Activated CD8-positive, alpha-beta memory T cell treated with anti-CD3 and anti-CD28 coated beads, Interleukin-2, amount 50 U/mL, for 48 hours (primary cell): ENCODE results near the gene SLC45A1.

Experiments
- DNase-seq: peaks from one replicate; pipeline ENCODE4 v3.0.0-alpha.2; 2020

The SLC45A1 gene

GRCh38 chr1:8338526-8339202 lies 20.8 kb downstream of the SLC45A1 start:
- no peak for DNase-seq

DNA sequence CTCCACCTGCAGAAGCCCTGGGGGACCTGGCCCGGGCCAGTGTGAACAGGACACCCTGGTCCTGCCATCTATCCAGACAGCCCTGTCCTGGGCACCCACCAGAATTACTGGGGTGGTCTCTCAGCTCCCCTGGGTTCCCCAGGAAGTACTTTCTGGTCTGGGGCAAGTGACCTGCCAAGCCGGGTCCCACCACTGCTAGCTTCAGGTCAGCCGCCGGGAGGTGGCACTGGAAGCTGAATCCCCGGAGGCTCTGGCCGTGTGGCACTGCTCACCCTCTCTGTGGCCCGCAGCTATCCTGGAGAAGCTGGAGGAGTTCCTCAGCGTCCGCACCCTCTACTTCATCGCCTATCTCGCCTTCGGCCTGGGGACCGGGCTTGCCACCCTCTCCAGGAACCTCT lies 21.3 kb downstream of the SLC45A1 start:
- DNase-seq, result no peak

GRCh38 chr1:8340448-8340847 lies 22.5 kb downstream of the SLC45A1 start:
- no peak for DNase-seq

DNA sequence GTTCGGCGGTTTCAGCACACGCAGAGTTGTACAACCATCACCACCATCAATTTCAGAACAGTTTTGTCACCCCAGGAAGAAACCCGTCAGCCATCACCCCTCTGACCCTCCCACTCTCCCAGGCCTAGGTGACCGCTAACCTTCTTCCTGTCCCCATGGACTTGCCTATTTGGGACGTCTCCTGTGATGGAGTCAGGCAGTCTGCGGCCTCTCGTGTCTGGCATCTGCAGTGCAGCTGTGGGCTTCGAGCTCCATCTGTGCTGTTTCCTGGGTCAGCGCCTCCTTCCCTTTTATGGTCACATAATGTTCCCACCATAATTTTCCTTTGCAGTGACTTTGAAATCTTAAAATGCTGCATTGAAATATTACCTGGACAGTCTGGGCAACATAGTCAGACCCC lies 24.4 kb downstream of the SLC45A1 start:
- no peak for DNase-seq

GRCh38 chr1:8343044-8343443 lies 25.1 kb downstream of the SLC45A1 start:
- no peak for DNase-seq

- DNase-seq, result no peak
Observed at GRCh38 chr1:8343464-8344001, 25.6 kb downstream of the SLC45A1 start.

GRCh38 chr1:8344893-8345507 lies 27.1 kb downstream of the SLC45A1 start:
- no peak for DNase-seq

DNA sequence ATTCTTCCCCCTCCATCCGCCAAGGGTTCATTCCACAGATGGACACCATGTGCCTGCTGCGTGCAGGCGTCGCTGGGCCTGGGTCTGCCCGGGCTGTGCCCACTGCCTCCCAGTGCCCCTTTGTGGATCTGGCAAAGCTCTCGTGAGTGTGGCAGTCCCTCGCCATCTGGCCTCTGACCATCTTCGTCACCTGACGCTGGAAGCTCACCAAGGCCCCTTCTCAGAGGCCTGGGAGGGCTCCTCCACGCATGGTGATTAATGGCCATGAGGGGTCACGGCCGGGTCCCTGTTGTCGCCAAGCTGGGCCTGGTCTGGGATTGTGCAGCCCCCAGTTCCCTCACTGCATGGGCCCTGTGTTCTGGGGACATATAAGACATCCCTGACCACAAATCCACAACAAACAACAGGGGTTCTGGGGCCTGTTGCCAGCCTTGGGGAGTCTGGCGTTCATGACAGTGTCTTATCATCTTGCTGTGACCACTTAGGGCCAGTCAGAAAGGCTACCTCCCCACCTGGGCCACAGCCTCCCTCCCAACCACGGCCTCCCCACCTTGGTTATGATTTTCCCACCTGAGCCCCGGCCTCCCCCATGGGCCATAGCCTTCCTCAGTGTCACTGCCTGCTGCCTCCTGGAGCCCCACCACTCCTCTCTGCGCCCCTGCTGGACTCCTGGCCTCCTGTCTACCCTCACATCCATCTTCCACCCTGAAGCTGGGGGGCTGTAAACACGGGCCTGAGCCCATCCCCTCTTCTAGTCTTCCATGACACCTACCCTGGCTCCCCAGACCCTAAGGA lies 27.9 kb downstream of the SLC45A1 start:
- DNase-seq, result no peak

DNA sequence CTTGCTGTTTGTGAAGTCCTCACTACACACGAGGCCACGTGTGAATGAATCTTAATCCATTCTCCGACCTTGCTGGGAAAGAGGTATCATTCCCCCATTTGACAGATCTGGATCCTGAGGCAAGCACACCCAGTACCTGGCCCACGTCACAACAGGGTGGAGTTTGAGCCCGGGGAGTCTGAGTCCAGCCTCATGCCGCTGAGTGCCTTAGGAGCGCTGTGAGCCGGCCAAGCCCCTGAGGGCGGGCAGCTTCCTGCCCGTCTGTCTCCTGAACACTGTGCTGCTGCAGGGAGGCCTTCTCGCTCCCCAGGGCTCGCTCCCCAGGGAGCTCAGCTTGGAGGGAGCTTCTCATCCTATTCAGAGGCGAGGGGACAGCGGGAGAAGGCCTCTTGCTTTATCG lies 29.7 kb downstream of the SLC45A1 start:
- no peak for DNase-seq

GRCh38 chr1:8348047-8348776 lies 30.3 kb downstream of the SLC45A1 start:
- no peak for DNase-seq

- DNase-seq, result peak; percentile 86
Observed at GRCh38 chr1:8348777-8349472, 31.0 kb downstream of the SLC45A1 start.

- no peak for DNase-seq
Observed at GRCh38 chr1:8349473-8349865, 31.6 kb downstream of the SLC45A1 start.

DNA sequence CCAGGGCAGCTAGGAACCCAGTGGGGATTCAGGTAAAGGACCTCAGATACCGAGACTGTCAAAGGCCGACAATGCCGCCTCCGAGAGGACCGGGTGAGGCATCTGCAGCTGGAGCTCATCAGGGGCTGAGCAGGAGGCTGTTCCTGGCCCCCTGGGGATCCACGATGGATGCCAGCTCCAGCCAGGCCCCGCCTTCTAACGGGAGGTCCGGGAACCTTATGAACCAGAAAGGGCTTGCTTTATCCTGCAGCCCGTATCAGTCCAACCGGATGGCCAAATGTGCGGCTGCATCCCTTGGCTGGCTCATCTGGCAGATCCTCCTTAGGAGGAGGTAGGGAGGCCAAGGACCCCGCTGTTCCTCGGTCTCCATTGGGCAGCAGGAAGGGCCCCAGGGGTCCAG lies 32.0 kb downstream of the SLC45A1 start:
- no peak for DNase-seq

DNA sequence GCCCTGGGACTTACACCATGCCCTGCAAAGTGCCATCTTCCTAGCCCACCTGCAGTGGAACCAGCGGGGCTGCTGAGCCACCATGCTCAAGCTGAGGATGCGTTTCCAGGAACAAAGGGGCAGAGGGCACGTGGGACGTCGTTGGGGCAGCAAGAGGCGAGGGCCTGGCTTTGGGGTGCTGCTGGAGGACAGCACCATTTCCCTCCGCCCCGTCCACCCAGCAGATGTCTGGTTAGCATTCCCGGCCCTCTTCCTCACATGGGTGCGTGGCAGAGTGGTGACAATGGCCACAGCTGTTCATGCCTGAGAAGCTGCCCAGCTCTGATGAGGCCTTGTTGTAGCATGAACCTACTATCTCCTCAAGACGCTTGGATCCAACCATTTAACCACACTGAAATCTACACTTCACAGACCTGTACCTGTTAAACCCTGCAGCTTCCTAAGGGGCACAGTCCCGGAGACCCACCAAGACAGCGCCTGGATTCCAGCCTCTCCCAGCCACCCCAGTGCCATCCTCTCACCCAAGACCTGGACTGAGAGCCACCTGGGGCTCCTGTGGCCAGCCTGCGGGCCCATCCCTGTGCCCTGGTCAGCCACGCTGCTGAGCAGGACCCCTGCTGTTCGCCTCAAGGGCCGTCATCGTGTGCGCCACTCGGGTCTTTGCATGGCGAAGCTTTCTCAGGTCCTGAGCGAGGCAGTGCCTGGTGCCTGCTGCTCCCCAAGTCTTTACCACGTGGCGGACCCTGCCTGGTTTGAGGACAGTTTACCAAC lies 33.2 kb downstream of the SLC45A1 start:
- DNase-seq, result no peak

DNA sequence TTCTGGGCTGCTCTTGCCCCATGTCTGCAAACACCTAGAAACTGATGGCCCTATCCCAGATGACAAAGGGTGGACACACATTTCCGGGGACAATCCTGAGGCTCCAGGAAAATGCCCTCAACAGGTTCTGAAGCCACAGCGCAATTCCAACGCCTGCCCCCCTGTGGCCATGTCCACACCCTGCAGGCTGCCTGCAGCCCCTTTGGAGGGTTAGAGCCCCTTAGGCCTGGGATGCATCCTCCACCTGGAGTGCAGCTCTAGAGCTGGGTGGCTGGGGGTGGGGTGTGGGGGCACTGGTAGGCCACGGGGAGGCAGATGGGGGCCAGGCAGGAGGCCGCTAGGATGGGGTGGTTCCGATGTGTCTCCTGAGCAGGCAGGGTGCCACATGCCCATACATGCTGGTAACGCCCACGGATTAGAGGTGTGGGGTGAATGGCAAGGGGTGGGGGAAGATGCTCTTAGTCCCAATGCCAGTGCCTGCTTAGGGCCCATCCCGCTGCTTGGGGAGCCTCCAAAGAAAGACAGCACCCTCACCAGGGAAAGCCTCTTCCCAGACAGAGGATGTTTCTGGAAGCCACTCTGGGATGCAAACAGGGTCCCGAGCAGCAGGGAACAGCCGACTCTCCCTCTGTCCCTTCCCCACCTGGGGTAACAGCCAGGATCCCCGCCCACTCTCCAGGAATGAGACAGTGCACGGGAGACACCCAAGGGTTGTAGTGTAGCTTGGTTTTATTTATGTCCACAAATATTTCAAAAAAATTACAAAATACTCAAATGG lies 34.0 kb downstream of the SLC45A1 start:
- no peak for DNase-seq

GRCh38 chr1:8352471-8352845 lies 34.5 kb downstream of the SLC45A1 start:
- no peak for DNase-seq

- DNase-seq, result no peak
Observed at GRCh38 chr1:8352886-8353785, 35.2 kb downstream of the SLC45A1 start.

DNA sequence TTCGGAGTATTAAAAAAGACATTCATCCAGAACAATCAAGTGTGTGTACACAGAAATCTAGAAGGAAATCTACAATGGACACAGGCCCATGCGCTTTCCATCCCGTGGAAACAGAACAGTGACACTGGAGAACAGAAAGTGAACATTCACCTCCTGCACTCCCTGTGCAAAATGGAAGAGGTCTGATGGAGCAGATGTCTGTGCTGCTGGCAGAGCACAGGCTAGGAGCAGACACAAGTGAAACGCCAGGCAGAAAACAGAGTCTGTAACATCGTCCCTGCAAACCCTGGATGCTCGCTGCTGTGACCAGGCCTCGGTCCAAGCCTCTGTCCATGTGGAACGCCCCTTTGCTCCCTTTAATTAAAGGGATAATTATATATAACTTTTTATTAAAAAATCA lies 36.1 kb downstream of the SLC45A1 start:
- DNase-seq, result no peak

GRCh38 chr1:8355439-8356255 lies 37.7 kb downstream of the SLC45A1 start:
- no peak for DNase-seq
